DMS114 treated with DMSO at 0.1 percent for 48 hours (cell line): ENCODE measurements around the gene CEL.
"Not testable (repeated sequence)": the region's sequence is repeated elsewhere in the genome, so short reads cannot be mapped to it uniquely, and the experiment has no call there.

ENCODE experiments used
- DNase-seq: peaks from one replicate; lab custom pipeline; 2025; ENCODE audit not compliant: unreplicated experiment; lab: John Stamatoyannopoulos, UW

CEL gene

GRCh38 chr9:133046196-133046899 is 15.4 kb upstream of the CEL start:
- no peak for DNase-seq

GRCh38 chr9:133046900-133047295 is 14.9 kb upstream of the CEL start:
- no peak for DNase-seq

DNA sequence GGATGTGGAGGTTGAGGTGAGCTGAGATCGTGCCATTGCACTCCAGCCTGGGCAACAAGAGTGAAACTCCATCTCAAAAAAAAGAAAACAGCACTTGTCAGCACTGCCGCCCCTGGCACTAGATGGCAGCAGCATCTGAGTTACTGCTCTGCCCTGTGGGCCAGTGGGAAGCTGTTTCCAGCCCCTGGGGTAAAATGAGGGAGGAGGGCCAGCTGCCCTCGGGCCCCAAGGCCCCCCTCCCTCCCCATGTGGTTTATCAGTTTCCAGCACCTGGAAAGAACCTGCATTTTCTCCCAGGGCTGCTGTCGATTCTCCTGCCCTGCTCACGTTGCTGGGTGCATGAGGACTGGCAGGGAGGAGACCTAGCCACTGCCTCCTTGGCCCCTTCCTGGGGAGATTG is 13.2 kb upstream of the CEL start:
- peak; percentile 21 for DNase-seq

- DNase-seq: no peak
These were observed 12.7 kb upstream of the CEL start for GRCh38 chr9:133049043-133049442.

DNA sequence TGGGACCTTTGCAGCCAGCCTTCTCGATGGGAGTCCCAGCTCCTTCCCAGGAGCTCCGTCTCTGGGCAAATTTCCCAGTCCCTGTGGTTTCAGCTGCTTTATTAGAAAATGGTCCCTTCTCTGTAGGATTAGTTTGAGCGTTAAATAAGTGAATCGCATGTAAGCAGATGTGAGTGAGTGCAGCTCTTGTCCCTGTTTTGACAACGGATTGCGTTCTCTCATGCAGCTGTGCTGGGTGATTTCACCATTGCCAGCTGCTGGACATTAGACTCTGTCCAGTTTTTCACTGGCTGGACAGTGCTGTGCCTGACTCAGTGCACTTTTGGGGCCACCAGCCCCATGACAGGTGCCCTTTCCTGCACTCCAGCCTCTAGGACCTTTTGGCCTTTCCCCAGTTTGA is 11.6 kb upstream of the CEL start:
- no peak for DNase-seq

GRCh38 chr9:133050781-133051180 is 11.0 kb upstream of the CEL start:
- no peak for DNase-seq

GRCh38 chr9:133051281-133051900 is 10.4 kb upstream of the CEL start:
- DNase-seq: no peak

DNA sequence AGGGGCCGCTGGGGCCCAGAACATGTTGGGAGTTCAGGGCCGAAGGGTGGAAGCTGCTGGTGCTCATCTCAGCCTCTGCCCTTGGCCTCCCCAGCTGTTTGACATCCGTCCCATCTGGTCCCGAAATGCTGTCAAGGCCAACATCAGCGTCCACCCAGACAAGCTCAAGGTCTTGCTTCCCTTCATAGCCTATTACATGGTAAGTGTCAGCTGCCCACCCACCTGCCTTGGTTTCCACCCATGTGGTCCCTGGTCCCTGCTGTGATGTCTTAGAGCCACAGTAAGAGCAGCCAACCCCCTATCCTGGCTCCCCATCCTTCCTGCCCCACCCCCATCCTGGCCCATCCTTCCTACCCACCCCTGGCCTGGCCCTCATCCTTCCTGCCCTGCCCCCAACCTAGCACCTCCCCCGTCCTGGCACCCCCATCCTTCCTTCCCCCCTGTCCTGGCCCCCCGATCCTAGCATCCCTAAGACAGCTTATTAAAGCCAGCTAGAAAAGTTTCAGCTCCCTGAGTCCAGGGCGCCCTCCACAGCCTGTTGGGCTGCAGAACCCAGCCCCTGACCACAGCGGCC is 9.7 kb upstream of the CEL start:
- DNase-seq: no peak

- no peak for DNase-seq
These were observed 7.4 kb upstream of the CEL start for GRCh38 chr9:133054194-133054890.

DNA sequence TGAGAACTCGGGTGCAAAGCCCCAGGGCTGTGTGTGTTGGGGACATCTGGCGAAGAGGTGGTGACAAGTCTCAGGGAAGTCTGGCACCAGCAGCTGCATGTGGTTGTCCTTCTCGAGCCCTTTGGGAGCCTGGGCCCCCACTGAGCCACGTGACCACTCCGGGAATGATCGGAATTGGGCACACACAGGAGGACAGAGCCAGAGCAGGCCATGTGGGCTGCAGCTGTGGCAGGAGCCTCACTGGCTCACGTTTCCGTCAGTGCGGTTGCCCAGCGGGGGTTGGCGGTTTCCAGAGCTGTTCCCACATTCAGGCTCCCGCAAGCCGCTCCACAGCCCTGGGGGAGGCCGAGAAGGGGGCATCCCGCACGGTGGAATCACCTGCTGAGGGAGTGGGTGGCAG is 6.8 kb upstream of the CEL start:
- DNase-seq: no peak

DNA sequence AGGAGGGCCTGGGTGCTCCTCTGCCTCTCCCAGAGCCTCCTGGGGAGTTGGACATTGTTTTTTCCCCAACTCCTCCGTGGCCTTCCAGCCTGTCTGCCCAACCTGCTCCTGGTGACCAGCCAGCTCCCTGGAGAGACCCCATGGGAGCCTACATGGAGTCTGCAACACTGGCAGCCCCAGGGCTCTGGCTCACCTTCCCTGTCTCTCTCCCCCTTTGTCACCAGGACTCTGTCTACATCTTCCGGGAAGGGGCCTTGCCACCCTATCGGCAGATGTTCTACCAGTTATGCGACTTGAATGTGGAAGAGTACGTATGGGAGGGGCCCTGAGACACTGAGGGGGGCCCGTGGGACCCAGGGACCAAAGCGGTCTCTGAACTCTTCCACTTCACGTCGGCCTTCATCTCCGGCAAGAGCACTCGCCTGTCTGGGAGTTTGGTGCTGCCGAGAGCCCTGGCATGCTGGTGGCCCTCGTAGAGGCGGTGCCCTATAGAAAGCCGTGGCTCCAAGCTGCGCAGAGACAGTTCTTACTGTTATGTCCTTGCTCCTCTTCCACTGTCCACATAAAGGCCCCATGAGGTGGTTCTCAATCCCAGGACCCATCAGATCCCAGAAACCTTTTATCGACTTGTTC is 5.9 kb upstream of the CEL start:
- DNase-seq: no peak

GRCh38 chr9:133056533-133056932 is 5.2 kb upstream of the CEL start:
- DNase-seq: no peak

DNA sequence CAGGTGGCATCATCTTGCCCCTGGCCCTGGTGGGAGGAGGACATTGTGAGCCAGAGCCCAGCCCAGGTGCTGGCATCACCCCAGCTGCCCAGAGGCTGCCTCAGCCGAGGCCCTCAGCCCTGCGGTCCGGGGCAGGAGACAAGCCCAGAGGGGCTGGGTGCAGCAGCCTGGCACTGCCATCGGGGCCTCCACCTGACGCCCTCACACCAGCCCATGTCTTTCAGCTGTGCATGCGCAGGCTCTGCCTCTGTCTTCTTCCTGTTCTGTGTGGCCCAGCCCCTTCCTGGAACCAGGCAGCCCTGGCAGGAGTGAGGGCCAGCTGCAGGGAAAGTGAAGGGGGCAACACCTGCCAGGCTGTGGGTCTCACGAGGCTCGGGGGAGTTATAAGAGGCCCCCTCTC is 4.8 kb upstream of the CEL start:
- DNase-seq: no peak

DNA sequence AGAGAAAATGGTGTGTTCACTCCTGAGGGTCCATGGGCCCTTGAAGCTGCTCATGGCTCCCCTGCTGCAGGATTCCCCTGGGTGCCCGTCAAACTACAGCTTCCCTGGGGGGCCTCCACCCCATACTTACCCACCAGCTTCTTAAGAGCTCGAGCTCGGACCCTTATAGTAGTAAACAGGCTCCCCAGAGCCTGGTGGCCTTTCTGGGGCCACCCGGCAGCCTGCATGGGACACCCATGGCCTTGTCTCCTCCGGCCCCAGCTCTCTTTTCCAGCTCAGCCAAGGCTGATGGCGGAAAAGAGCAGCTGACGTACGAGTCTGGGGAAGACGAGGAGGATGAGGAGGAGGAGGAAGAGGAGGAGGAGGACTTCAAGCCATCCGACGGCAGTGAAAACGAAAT is 4.2 kb upstream of the CEL start:
- no peak for DNase-seq

DNA sequence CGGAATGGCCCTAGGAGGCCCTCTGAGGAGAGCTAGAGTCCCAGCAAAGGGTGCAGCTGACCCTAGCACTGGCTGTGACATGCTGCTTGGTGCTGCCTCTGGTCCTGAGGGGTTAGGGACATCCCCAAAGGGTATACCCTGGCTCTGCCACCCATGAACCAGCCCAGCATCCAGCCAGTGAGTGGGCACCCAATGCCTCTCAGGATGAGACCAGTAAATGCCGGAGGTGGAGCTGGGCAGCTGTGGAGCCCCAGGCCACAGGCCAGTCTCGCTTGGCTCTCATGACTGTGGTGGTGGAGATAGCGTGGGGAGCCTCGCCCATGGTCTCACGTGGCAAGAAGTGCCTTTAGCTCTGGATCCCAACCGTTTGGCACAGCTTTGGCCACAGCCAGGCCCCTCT is 3.7 kb upstream of the CEL start:
- no peak for DNase-seq

DNA sequence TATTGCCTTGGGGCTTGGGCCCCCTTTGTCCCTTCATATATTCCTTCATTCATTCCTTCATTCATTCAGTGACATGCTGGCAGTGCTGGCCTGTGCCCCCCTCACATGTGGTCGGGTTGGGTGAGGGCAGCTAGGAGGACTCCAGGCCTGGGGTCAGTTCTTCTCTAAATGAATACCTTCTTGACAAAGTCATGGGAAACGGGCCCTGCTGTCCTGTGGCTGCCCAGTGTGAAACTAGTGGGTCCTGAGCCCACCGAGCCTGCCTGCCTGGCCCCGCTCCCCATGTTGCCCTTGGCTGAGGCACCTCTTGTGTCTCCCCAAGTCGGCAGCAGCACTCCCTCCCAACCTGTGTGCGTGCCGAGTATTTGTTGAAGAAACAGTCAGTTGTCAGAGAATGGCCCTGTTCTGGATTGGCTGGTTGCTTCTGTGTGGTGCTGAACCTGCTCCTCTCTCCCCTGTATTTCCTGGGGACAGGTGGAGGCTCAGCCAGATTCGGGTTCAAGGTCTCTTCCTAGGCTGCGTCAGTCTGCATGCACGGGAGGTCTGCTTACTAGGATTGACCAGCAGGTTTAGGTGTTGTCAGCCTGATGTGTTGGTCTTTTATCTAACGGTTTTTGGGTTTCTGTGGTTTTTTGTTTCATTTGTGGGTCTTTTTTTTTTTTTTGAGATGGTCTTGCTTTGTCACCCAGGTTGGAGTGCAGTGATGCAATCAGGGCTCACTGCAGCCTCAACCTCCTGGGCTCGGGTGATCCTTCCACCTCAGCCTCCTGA is 3.0 kb upstream of the CEL start:
- DNase-seq: no peak

- DNase-seq: no peak
These were observed 2.2 kb upstream of the CEL start for GRCh38 chr9:133059623-133060022.

DNA sequence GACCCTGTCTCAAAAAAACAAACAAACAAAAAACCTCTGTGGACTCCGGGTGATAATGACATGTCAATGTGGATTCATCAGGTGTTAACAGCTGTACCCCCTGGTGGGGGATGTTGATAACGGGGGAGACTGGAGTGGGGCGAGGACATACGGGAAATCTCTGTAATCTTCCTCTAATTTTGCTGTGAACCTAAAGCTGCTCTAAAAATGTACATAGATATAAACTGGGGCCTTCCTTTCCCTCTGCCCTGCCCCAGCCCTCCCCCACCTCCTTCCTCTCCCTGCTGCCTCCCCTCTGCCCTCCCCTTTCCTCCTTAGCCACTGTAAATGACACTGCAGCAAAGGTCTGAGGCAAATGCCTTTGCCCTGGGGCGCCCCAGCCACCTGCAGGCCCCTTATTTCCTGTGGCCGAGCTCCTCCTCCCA is 1.4 kb upstream of the CEL start:
- DNase-seq: no peak

GRCh38 chr9:133061019-133061763 is 590 bp upstream of the CEL start:
- DNase-seq: not testable (repeated sequence)

DNA sequence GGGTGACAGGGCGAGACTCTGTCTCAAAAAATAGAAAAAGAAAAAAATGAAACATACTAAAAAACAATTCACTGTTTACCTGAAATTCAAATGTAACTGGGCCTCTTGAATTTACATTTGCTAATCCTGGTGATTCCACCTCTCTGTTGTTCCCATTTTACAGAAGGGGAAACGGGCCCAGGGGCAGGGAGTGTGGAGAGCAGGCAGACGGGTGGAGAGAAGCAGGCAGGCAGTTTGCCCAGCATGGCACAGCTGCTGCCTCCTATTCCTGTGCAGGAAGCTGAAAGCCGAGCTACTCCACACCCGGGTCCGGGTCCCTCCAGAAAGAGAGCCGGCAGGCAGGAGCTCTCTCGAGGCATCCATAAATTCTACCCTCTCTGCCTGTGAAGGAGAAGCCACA is 788 bp downstream of the CEL start:
- DNase-seq: not testable (repeated sequence)
